Astrocyte of the cerebellum (primary cell): ENCODE results near the gene RAB20.

Experiments
- DNase-seq: peaks from one replicate; pipeline ENCODE4 v3.0.0-alpha.2; 2011; ENCODE audit warnings: low read depth
- H3K4me3 ChIP-seq: 2 replicates; pipeline ENCODE4 v1.5.1; 2011; ENCODE audit warnings: mild to moderate bottlenecking, low read depth, low read length, moderate library complexity
- CTCF ChIP-seq: IDR thresholded peaks from 2 replicates; pipeline ENCODE4 v1.5.1; 2012; ENCODE audit warnings: low read length, low read depth, moderate library complexity, mild to moderate bottlenecking; ENCODE audit errors: missing control alignments
- in situ Hi-C: cut with HindIII; loops from 2 replicates; pipeline ENCODE4 v1.10.0; 2017; ENCODE audit warnings: low sequenced_read_pairs

Gene RAB20

GRCh38 chr13:110541526-110541920 lies 20.0 kb downstream of the RAB20 start:
- no peak overlapping the region for H3K4me3 ChIP-seq
- in situ Hi-C loops = no loop called here
- no peak for DNase-seq
- TF ChIP-seq CTCF = no peak

GRCh38 chr13:110540871-110541525 lies 20.5 kb downstream of the RAB20 start:
- no peak for DNase-seq
- no peak overlapping the region for H3K4me3 ChIP-seq
- in situ Hi-C loops = no loop called here
- no peak for TF ChIP-seq CTCF

GRCh38 chr13:110539894-110540293 lies 21.6 kb downstream of the RAB20 start:
- TF ChIP-seq CTCF = no peak
- DNase-seq = no peak
- no peak overlapping the region for H3K4me3 ChIP-seq
- in situ Hi-C loops = no loop called here

GRCh38 chr13:110538632-110539031 lies 22.9 kb downstream of the RAB20 start:
- TF ChIP-seq CTCF = no peak
- no peak for DNase-seq
- no peak overlapping the region for H3K4me3 ChIP-seq
- in situ Hi-C loops = no loop called here

GRCh38 chr13:110536006-110536693 lies 25.4 kb downstream of the RAB20 start:
- in situ Hi-C loops = no loop called here
- no peak overlapping the region for H3K4me3 ChIP-seq
- no peak for DNase-seq
- no peak for TF ChIP-seq CTCF

GRCh38 chr13:110535526-110535925 lies 26.0 kb downstream of the RAB20 start:
- in situ Hi-C loops = no loop called here
- no peak overlapping the region for H3K4me3 ChIP-seq
- no peak for DNase-seq
- no peak for TF ChIP-seq CTCF
